Activated T-helper 9 cell treated with anti-CD3 and anti-CD28 coated beads, Interleukin-2, amount 50 U/mL, for 16 hours (primary cell): Measurements from ENCODE around the gene RFC4.
"Not testable (repeated sequence)": the region's sequence is repeated elsewhere in the genome, so short reads cannot be mapped to it uniquely, and the experiment has no call there.

Experiments
- DNase-seq: peaks from one replicate; pipeline ENCODE4 v3.0.0-alpha.2; 2020; ENCODE audit warnings: low read depth

RFC4 gene, protein sequence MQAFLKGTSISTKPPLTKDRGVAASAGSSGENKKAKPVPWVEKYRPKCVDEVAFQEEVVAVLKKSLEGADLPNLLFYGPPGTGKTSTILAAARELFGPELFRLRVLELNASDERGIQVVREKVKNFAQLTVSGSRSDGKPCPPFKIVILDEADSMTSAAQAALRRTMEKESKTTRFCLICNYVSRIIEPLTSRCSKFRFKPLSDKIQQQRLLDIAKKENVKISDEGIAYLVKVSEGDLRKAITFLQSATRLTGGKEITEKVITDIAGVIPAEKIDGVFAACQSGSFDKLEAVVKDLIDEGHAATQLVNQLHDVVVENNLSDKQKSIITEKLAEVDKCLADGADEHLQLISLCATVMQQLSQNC

DNA sequence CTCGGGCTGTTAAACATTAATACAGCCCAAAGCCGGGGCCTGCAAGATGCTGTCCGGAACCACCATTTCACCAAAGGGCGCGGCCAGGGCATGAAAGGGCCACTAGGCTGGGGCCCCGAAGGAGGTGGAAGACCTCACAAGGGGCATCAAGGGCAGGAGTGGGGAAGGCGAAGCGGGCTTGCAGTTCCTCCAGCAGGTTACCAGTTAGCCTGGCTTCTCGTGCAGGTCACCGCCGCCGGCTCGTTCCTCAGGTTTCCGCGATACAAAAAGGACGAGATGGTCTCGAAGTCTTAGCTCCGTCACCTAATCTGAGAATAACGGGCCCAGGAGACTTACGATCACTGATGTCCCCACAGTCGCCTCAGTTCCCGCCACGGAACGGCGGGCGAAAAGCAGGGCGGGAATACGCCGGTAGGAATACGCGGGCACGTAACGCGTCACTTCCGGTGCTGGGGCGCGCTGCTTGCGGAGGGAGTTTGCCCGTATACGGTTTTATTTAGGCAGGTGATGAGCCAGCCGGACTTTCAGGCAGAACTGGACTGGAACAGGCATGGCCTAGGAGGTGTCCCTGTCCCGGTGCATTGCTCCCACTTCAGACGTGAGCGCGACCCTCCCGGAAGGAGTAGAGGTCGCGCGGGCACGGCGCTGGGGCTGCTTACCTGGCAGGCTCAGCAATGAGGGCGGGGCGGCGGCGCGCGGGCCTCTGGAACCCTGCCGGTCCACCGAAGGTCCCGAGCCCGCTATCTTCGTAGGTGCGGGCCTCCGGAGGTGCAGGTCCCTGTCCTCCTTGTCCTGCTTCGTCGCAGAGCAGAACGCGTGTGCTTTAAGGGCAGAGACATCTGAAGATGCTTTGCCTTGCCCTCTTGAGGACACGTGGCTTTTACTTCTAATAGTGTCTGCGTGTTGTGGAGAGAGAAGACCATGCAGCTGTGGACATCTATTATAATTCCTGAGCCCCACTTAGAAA, at the start of gene RFC4:
Gene RFC4, minus strand, starts transcription at position 394 of the 967 bp plus-strand sequence. CDS start 1,769 bp downstream, outside the sequence.
- DNase-seq: peak; percentile 81

DNA sequence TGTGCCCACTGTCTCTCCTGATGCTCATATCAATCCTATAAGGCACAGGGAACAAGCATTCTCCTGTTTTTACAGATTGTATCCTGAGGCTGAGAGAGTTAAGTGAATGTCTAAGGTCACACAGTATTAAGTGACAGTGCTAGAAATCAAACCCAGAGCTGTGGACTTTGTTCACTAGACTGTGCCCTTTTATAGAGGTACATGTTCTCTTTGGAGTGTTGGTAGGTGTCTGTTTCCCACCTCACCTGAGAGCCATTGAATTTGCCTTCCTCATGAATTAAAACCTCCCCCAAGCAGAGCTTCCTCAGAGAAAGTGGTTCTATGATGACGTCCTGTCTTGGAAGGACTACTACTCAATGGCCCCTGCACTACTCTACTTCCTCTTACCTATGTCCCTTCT, 48.7 kb upstream of the RFC4 start:
- DNase-seq: no peak

DNA sequence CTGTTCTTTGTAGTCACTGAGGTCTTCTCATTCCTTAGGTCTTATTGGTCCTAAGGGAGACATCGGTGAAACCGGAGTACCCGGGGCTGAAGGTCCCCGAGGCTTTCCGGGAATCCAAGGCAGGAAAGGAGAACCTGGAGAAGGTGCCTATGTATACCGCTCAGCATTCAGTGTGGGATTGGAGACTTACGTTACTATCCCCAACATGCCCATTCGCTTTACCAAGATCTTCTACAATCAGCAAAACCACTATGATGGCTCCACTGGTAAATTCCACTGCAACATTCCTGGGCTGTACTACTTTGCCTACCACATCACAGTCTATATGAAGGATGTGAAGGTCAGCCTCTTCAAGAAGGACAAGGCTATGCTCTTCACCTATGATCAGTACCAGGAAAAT, 47.9 kb upstream of the RFC4 start:
- no peak for DNase-seq

DNA sequence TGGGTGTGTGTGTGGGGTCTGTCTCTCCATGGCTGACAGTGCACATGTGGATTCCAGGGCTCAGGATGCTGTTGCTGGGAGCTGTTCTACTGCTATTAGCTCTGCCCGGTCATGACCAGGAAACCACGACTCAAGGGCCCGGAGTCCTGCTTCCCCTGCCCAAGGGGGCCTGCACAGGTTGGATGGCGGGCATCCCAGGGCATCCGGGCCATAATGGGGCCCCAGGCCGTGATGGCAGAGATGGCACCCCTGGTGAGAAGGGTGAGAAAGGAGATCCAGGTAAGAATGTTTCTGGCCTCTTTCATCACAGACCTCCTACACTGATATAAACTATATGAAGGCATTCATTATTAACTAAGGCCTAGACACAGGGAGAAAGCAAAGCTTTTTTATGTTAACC, 46.7 kb upstream of the RFC4 start:
- DNase-seq: no peak

DNA sequence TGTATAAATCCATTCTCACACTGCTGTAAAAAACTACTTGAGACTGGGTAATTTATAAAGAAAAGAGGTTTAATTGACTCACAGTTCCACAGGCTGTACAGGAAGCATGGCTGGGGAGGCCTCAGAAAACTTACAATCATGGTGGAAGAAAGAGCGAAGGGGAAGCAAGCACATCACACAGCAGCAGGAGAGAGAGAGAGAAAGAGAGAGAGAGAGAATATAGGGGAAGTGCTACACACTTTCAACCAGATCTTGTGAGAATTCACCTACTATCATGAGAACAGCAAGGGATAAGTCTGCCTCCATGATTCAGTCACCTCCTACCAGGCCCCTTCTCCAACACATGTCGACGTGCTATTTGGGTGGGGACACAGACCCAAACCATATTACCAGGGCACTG, 45.6 kb upstream of the RFC4 start:
- DNase-seq: not testable (repeated sequence)

DNA sequence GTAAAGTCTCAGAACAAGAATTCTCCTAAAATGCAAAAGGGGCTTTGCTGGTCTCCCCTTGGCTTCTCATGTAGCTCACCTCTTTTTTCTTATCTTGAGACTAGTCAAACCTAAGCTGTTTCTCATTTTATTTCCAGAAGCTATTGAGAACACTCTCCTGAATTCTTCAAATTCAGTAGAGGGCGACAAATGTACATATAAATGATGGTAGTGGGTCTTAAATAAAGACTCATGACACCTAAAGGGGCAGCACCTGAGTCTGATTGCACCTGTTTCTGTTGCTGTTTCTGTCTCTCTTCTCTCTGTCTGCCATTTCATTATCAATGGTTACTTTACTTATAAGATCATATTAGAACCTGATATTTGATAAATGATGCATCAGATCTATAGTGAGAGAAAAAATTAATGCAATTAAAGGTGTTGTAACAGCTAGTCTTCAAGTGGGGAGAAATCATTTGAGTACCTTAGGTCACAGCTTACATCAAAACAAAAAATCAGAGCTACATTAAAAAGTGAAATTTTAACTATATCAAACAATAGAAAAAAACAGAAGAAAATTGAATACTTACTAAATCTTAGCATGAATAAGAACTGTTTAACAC, 43.2 kb upstream of the RFC4 start:
- no peak for DNase-seq

DNA sequence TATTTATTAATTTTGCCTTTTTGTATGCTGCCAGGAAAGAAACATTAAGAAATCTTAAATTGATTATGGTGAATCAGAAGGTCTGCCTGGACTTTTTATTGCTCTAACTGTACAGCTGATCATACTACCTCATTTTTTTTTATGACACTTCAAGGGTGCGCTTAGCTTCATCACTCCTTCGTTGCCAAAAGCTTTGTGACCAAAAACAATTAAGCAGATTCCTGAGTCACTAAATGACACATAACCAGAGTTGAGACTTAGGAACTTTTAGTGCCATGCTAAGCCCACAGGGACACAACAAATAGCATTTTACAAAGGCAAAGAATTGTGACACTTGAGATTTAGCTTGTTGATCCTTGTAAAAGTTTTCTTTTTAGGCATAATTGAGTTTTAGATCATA, 41.2 kb upstream of the RFC4 start:
- DNase-seq: no peak

DNA sequence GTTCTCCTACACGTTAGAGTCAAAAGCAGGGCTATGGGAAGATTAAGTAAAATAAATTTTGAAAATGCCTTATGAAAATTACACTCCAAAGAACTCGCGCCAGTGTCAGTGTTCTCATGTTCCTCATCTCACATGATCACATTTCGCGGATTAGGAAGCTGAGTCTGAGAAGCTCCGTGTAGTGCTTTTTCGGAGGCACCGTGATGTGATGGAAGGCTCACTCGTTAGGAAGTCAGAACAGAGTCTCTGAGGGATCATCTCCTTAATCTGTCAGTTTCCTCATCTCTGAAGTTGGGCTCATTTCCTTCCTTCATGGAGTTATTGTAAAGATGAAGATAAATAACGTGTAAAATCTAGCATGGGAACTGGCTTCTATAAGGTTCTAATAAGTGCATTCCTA, 39.5 kb upstream of the RFC4 start:
- DNase-seq: no peak

DNA sequence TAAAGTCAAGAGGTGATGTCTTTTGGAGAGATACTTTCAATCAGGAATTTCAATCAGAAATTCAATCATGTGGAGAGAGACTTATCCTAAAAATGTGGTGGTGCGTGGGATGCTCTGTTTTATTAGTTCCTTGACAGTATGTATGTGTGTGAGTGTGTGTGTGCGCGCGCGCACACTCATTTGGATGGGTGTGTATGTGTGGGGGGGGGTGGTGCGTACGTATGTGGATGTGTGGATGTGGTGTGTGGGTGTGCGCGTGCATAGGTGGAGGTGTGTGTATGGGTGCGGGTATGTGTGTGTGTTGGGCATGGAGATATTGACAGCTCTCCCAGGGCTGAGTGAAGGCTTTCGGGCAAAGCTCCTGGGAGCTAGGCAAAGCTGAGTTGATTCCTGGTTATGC, 38.6 kb upstream of the RFC4 start:
- no peak for DNase-seq

DNA sequence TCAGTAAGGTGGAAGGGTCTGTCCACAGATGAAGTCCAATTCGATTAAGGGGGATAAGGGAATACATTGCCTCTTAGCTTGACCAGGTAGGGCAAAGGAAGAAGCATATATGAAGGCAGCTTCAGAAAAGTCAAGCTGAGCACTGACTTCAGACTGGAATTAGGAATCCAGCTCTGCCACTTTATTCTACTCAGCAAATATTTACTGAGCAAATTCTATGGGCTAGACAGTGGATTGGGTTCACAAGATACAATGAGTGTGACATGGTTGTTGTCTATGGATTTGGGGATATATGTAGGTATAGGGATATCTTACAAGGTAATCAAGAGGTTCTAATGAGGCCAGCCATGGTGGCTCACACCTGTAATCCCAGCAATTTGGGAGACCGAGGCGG, 36.8 kb upstream of the RFC4 start:
- DNase-seq: no peak

DNA sequence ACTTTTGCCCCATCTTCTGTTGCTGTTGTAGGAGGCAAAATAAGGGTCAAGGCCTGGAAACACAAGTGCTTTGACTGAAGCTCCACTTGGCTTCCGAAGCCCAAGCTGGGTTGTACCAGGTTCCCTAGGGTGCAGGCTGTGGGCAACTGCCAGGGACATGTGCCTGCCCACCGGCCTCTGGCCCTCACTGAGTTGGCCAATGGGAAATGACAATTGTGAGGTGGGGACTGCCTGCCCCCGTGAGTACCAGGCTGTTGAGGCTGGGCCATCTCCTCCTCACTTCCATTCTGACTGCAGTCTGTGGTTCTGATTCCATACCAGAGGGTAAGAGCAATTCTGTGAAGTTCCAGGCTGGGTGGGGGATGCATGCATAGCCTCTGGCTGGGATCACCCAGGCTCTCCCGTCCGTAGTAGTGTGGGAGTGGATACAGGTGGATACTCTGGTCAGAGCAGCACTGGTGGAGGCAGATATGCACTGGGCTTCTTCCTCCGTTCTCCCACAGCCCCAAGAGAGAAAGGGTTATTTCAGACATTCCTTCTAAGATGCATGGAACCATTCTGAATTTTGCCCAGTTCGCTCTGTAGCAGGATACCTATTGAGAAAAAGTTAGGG, 36.2 kb upstream of the RFC4 start, which contains the start of gene ADIPOQ:
Gene ADIPOQ, plus strand, starts transcription at position 285 of the 613 bp plus-strand sequence. CDS start 10,349 bp downstream, outside the sequence.
- no peak for DNase-seq

DNA sequence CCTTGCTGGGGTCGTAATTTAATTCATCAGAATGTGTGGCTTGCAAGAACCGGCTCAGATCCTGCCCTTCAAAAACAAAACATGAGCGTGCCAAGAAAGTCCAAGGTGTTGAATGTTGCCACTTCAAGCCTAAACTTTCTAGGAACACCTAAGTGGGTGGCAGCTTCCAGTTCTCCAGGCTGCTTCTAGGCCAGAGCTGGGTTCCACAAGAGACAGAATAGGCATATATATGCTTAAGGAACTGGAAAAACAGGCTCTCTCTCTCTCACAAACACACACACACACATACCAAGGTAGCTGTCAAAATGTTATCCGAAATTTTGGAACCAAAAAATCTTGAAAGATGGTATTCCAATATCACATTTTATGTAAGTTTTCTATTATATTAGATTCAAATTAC, 35.3 kb upstream of the RFC4 start:
- DNase-seq: no peak

DNA sequence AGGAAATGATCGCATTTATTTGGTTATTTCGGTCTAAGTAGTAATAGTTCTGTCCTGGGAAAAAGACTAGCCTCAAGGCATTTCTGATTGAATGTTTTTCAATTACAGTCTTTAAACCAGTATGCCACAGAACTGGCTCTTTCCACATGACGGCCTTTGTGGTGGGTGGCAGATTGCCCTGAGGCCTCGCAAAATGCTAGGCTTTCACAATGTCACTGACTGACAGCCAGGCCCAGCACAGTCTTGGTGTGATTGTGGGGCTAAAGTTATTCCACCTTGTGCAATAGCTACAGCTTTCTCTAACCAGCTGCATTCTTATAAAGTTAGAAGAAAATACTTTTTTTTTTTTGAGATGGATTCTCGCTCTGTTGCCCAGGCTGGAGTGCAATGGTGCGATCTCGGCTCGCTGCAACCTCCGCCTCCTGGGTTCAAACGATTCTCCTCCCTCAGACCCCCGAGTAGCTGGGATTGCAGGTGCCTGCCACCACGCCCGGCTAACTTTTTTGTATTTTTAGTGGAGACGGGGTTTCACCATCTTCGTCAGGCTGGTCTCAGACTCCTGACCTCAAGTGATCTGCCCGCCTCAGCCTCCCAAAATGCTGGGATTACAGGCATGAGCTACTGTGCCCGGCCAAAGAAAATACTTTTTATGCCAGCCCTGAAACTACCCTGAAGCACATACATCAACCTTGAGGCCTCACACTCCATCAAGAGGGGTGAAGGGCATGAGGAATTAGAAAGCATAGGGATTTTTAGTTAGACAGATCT, 33.8 kb upstream of the RFC4 start:
- DNase-seq: no peak

DNA sequence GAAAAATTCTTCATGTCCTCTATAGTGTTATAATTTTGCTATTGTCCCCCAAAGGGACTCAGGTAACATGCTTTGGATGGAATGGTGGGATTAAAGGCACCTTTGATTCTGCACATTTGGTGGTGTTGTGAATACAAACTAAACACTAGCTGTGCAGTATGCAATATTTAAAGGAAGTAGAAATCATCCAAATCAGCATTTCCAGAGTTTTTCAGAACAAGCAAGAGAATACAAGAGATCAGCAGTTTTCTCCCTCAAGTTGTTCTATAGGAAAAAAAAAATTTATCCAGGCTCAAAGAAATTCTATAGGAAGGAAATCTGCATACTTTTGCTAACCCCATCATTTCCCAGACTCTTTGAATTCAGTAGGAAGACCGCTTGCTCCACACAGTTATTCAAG, 26.0 kb upstream of the RFC4 start:
- DNase-seq: no peak

DNA sequence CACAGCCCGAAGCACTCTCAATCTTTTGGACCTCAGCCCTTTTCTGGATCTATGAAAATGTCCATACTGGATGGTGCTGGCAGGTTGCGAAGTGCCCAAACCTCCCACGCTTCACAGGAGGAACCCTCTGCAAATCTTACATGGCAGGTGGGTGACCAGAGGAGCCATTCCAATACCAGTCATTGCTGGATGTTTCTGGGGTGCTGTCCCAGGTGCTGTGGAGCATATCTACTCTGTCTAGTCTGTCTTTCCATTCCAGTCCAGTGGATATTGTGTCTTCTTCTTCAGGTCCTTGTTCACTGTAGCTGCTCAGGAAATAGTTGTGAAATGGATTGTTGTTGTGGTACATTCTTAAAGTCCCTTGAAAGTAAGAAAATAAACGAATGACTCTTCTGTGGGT, 25.5 kb upstream of the RFC4 start:
- no peak for DNase-seq

DNA sequence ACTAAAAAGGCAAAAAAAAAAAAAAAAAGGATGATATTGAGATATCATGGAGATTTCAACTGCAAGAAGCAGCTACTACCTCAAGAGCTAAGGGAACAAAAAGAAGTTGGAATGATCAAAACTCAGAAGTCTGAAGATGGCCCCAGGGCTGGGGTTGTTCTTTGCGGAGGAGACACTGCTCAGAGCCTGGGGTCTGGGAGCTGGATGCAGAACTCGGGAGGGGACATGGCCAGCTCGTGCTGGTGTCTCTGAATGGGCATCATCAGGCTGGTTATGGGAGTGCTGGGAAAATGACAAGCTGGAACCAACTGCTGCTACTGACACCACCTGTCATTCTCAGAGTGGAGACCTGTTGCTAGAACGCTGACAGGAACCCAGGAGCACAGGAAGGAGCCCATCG, 22.1 kb upstream of the RFC4 start:
- no peak for DNase-seq

DNA sequence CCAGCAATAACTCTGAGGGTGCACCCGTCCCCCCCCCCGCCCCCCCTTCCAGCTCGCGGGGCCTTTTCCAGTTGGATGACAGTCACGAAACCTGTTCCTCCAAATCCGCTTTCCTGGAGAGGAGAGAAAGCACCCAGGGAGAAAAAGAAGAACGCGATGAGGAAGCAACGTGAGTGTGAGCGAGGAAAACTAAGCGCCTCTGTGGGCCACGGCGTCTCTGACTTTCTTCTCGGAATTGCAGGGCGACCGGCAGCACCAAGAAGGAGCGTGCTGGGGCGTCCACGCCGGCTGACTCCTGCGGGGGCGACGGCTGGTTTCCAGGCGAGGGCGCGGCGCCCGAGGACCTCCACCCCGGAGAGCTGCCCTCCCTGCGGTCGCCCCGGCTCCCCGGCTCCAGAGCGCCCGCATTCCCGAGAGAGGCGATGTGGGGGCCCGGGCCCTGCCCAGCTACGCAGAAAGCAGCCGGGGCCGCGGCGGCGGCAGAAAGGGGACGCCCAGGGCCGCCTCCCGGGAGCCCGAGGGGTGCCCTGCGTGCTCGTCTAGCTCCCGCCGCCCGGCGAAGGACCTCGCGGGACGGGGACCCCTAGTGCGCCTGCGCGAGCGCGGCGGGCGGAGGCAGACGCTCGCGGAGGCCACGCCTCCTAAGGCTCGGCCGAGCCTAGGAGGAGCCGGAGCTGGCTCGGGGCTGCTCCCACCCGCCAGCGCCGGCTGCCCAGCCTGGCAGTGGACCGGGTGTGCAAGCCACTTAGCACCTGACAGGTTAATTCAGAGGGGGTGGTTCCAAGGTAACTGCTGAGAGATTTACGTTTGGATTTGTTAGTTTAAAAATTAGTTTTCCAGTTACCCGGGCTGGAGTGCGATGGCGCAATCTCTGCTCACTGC, 20.9 kb upstream of the RFC4 start:
- peak; percentile 81 for DNase-seq

DNA sequence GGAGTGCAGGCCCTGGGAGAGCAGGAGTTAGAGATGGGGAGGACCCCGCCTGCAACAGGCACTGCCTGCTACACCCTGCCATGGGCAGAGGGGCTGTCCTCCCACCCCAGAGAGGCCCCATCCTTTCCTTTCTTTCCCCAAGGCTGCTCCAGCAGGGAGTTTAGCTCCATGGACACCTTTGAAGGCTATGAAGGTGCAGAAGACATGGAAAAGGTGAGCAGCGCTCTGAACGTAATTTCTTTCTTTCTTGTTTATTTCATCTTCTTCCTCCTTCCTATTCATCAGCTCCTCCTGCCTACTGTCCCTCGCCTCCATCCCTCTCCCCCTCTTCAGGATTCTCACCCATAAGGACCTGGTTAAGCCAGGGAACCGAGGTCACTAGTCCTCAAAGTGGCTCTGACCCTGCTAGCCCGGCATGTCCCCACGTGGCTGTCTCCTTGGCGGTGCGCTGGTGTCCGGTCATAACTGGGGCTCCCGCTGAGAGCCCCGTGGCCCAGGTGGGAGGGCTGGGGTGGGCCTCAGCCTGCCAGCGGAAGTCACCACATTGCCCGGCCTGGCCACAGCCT, 20.2 kb upstream of the RFC4 start:
- DNase-seq: no peak

DNA sequence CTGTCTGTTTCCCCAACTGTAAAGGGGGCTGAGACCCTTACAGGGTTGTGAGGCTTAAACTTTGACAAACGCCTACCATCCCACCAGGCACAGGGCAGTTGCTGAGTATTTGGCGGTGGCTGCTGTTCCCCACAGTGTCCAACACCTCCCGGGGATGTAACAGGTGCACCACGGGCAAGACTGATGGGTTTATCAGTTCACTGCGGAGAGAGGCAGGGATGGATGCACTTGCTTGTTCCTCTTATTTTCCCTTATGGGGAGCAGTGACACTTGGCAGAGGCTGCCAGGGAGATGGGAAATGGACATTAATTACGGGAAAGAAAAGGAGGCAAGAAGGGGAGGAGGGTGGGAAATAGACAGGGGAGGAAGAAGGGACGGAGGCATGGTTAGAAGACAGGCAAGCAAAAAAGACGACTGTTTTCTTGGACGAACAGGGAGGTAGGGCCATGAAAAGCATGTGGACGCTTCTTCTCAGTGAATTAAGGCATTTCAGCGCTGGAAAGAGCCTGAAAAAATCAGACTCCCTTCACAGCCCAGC, 19.7 kb upstream of the RFC4 start:
- no peak for DNase-seq
